Left ventricle myocardium superior (tissue), 1 donor: ENCODE results near the gene BICD1. TPM values are rescaled to one million over a fixed set of nuclear protein-coding genes. Genes with fewer than 3 reads are reported as not detected.

ENCODE experiments used
- ATAC-seq: fragments of 200-7000 bp; cut with Tn5 transposase; one replicate; pipeline ENCODE4 v1.9.1; 2020; ENCODE audit warnings: mild to moderate bottlenecking, moderate library complexity
- DNase-seq: peaks from one replicate; pipeline ENCODE4 v3.0.0-alpha.2; 2020
- intact Hi-C: fragments of 100-400 bp; cut with micrococcal nuclease; formaldehyde crosslinking; loops from one replicate; pipeline ENCODE4 v1.11.0; 2022
- total RNA-seq: library from RNA; stranded (reverse); fragmentation: NEBNext Ultra II Directional; extraction: Animal tissue kit (Norgen Biotek cat#: 25700); gene quantifications from one replicate; pipeline ENCODE4 v1.2.1, GENCODE V29; 2021
- donor health status: DM: no; HTN: yes; CAD: no; lungs with severe emphysema.

The BICD1 gene
- total RNA-seq, 1 donor from 2014 or later, result 4.5 TPM

DNA sequence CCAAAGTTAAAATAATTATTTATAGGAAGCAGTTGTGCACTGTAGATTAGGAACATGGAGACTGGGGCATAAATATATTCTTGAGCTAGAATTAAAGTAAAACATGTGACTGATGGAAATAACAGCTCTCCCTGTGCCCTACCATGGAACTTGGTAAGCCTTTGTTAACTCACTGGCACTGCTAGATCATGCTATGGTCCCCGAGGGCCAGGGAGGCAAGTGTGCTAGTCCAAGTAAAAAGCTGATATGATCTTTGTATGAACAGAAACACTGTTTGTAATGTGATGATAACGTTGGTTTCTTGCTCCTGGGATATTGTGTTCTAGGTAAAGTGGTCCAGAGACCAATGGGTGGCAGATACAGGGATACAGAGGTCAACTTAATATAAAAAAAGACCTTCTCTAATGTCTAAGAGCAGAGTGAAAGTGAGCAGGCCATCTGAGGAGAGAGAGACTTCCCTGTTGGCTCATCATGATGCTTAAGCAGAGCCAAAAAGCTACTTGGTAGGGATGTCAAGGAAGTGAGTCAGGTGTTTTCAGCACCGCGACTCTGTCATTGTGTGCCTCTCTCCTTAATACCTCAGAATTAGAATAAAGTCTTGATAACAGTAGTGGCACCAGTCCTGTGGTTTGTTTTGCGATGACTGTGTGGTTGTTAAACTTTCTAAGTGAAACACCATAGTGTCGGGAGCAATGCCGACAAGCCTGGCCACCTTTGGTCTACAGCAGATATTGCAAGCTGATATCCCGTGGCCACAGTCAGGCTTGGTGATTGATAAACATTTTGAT is 27.6 kb downstream of the BICD1 start:
- no peak for DNase-seq
- intact Hi-C loops, result no loop called here
- no peak for ATAC-seq

DNA sequence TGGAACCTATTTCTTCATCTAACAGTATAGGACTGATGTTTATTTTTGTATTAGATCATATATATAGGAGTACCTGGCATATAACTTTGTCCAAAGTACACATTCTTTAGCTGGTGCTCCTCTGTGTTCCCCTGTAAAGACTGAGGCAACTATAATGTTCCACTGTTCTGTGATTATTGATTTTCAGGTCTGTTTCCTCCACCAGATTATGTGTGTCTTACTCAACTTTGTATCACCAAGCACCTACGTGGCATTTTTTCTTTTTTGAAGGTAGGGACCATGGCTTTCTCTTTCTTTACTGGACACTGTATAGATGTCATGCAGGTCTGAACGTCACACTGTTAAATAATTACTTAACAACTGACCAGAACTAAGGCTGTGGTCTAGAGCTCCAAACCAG is 29.3 kb downstream of the BICD1 start:
- no peak for DNase-seq
- no peak for ATAC-seq
- intact Hi-C loops, result no loop called here

DNA sequence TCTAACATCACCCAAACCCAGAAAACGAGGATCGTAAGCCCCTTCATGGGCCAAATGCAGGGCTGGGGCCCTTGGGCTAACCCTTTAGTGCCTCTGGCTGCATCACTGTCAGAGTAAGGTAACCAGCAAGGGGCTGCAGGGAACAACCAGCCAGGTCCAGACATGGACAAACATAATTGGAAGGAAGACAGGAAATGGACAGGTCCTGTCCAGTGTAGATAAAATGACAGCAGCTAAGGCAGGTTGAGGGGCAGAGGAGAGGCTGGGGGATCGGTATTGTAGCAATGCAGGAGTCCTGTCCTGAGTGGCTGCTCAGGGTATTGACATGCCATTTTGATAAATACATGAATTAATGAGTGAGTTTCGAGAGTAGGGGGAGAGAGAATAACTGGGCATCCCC is 29.8 kb downstream of the BICD1 start:
- no peak for ATAC-seq
- intact Hi-C loops, result no loop called here
- no peak for DNase-seq

DNA sequence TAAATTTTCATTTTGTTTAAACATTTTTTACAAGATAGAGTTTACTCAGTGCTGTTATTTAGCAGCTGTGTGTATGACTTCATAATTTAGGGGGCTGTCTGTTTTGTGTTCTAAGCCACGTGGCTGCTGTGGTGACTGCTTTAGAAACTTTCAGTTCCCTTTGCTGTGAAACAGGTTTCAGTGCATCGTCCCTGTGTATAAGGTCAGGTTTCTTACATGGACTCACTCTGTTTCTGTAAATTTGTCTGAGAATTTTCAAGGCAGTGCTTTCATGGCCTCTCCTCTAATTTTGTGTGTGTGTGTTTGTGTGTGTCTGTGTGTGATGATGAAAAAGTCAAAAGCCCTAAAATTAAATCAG is 32.4 kb downstream of the BICD1 start:
- ATAC-seq, result peak; percentile 70
- intact Hi-C loops, result no loop called here
- no peak for DNase-seq

DNA sequence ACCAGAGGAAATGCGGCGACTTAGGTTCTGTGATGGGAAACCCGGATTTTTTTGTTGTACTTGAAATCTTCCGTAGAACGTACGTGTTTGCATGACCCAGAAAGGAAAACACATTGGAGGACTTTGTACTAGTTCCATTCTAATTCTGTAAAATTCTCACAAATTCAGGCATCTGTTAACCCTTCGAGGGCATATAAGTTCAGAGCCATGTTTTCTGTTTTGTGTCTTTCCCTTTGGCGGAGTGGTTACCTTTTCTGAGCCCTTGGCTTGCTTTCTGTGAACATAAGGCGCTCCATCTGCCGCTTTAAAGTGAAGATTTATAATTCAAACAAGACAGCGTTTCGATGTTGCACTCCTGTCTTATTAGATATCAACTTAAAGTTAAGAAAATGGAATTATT is 34.2 kb downstream of the BICD1 start:
- no peak for ATAC-seq
- no peak for DNase-seq
- intact Hi-C loops, result no loop called here

DNA sequence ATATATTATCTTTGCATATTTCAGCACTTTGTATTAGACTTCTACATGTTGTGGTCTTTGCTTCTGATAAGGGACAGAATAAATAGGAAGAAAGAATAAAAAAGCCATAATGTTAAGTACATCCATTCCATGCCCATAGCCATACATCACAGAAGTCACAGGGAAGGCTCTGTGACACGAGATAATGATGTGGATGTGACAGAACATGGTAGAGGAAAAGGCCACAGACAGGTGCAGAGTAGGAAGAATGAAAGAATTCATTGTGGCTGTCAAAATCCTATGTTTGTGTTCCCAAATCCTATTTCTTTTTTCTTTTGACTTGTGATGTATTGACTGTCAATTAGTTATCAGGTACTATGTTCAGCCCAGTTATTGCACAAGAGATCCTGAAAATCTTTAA is 38.4 kb downstream of the BICD1 start:
- DNase-seq, result no peak
- no peak for ATAC-seq
- intact Hi-C loops, result no loop called here

DNA sequence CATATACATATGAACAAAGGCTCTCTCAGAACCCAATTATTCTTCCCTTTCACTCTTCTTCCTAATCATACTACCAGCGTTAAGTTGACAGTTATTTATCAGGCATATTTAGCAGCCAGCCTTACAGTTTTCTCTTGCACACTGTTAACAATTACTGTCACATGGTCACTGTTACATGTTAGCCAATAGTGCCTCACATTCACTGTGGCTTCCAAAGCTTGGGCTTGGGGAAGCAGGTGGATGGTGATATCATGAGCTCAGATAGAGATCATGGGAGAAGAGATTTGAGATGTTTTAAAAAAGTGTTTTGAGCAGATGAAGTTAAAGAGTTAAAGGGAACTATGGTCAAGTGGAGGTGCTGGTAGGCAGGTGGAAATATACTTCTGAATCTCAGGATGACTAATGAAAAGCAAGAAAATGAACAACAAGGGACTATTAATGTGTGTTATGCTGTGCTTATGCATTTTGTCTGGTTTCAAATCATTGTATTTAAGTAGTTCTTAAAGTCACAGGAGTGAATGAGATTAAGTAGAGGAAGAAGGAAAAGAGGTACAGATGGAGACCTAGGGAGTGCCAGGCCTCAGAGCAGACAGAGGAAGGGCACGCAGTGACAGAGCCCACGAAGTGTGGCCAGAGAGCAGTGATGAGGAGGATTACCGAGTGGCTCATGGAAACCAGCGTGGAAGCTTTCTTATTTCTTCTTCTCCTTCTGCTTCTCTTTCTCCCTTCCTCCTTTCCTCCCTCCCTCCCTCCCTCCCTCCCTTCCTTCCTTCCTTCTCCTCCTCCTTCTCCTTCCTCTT is 39.6 kb downstream of the BICD1 start:
- ATAC-seq, result no peak
- no peak for DNase-seq
- intact Hi-C loops, result no loop called here

DNA sequence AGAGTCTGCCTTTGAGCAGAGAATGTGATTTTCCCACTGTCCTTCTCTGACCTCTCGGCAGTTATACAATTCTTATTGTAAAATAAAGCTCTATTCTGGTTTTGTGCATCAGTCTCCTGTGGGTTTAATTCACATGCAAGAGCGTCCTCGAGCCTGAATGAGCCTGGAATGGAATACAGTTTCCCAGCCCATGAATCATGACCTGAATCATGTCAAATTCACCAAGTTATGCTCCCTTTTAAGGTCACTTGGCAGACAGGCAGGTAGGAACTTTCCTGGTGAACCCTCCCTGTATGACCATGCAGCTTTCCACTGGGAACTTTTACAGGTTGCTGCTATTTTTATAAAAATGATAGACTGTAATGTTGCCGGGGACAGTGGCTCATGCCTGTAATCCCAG is 41.7 kb downstream of the BICD1 start:
- no peak for ATAC-seq

DNA sequence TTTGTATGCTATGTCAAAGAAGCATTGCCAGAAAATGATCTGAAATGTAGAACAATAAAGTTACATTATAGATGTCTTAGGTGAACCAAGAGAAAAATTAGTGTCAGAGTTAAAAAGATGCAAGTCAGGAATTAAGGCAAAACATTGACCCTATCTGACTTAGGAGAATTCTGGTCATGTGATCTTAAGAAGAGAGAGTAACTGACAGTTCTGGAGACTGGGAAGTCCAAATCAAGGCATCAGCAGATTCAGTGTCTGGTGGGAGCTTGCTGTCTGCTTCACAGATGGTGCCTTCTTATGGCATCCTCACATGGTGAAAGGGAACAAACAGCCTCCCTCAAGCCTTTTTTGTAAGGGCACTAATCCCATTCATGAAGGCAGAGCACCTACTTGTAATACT is 42.8 kb downstream of the BICD1 start:
- DNase-seq, result no peak
- intact Hi-C loops, result no loop called here
- no peak for ATAC-seq

More for the DNA sequence above, 41.7 kb downstream of the BICD1 start:
- intact Hi-C loops, result no loop called here
- no peak for DNase-seq

DNA sequence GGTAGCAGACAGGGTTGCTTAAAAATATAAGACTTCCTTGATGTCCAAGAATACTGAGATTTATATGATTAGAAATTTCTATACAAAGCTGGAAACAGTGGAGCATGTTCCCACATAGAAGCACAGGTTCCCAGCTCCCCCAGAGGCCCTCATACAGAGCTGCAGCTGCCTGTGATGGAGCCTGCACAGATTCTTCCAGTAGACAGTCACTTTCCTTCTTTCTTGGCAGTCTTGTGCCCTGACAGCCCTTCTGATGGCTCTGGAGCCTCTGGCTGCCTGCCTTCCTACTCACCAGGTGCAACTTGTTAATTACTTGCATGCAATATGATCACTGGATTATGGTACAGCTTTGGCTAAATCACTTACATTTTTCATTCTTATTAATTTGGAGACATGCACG is 44.4 kb downstream of the BICD1 start:
- DNase-seq, result no peak
- intact Hi-C loops, result no loop called here
- ATAC-seq, result no peak

DNA sequence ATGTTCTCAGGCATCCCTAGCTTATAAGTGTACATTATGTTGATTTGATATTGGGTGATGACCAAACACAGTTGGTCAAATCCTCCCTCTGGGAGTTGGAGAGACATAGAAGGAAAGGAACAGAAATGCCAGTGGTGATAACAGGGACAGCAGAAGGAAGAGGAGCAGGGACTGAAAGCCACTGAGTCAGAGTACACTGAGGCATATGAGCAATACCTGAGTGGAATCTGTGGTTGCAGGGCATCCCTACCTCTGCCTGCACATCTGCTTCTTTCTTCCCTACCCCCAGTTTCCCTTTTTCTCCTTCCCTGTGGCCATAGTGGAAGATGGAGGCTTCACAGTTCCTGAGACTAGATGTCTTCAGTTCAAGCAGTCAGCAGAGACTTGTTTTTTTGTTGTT is 44.9 kb downstream of the BICD1 start:
- intact Hi-C loops, result no loop called here
- no peak for DNase-seq
- ATAC-seq, result no peak

DNA sequence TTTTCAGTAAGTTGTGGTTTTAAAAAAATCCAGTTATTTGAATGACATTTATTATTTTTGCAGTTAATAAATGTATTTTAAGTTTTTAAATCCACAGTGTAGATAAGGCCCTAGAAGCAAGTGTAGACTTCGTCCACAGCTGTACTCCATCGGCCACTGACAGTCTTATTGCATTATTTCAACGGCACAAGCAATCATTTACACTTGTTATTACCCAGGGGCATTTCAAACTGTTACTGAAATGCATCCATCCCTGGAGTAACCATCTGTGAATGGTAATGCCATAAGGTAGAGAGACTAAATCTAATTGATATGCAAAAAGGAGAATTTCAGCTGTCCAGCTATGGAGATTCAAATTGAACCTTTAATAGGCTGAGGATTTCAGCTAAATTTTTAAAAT is 48.4 kb downstream of the BICD1 start:
- intact Hi-C loops, result no loop called here
- no peak for ATAC-seq

DNA sequence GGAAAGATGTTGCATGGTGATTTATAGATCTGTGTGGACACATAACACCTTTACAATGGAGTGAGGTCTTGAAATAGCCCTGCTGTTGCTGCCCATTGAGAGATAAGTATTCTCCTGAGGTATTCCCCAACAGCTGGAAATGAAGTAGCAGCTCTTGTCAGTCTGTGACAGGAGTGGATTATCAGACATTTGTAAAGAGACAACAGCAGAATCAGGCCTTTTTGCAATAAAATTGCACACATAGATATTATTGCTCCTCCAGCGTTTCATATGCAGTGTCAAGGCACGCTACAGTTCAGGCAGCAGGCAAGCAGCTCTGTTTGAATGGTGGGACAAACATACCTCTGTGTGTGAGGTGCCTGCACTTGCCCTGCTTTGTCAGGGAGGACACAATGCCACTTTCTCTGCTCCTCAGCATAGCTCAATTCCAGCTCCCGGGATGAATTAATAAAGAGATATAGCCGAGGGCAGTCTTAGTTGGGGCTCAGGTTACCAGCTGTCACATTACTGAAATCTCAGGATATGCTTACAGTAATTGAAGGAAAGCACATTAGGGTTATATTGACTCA is 49.4 kb downstream of the BICD1 start:
- intact Hi-C loops, result no loop called here
- no peak for DNase-seq

More for the DNA sequence above, 48.4 kb downstream of the BICD1 start:
- no peak for DNase-seq

DNA sequence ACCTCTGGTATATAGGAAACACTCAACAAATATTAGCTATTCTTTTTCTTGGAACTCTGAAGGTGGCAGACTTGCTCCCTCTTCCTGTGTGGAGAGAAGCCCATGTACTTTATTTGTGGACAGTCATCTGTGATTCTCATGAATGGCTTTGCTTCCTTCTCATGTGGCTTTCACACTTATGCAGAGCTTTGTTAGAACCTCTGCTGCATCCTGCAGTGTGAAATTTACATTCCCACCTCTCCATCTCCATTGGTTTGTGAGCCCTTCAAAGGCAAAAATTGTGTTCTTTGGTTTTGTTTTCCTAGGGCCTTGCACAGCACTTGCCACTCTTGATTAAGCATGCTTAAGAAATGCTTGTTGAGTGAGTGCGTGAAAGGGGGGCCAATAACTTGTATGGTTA is 51.9 kb downstream of the BICD1 start:
- intact Hi-C loops, result no loop called here
- DNase-seq (no peak), ATAC-seq (no peak)

More for the DNA sequence above, 49.4 kb downstream of the BICD1 start:
- no peak for ATAC-seq

DNA sequence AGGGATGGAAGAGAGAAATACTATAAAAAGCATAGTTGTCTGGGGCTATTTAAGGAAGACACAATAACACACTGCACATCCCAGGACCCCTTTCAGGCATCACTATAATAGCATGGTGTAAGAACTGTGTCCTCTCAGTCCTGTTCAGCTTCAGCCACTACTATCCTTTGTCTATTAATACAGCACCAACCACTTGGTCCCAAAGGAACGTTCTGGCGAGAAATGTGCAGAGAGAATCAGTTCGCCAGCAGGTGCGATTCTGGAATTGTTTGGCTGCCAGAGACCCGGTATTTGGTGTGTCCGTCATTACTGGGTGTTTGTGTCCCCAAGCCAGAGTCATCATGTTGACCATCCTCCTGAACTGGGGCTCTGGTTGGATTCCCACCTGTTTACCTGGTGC is 52.7 kb downstream of the BICD1 start:
- ATAC-seq (no peak), DNase-seq (no peak)
- intact Hi-C loops, result no loop called here

DNA sequence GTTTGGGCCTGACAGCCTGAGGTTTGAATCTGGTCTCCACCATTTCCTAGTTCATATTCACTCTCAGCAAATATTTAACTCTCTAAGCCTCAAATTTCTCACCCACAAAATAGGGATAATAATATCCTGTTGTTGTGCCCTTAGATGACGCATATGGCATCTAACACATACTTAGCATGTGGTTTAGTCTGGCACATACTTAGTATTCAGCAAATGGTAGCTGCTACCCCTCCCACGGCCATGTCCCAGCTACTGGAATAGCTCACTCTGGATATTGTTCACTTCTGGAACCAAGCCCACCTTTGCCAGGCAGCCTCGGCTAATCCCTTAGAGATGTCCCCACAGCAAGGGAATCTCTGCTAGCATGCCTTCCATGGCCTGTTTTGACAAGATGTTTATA is 53.3 kb downstream of the BICD1 start:
- intact Hi-C loops, result no loop called here
- no peak for DNase-seq
- no peak for ATAC-seq

DNA sequence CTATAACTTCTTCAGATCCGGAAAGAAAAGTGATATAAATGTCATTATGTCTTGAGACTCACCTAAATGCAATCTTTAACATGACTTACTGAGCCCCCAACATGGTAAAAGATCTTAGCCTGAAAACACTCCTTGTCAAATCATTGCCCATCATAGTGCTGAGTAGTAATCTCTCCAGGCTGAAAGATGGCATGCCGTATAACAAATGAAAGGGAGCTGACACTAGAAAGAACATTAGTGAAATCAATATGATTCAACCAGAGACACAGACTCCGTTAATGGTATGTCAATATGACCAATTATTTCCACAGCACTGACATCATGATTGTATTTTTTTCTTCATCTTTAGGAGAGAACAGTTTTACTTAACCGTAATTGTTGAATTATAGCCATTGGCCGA is 54.4 kb downstream of the BICD1 start:
- ATAC-seq (no peak), DNase-seq (no peak)
- intact Hi-C loops, result no loop called here

DNA sequence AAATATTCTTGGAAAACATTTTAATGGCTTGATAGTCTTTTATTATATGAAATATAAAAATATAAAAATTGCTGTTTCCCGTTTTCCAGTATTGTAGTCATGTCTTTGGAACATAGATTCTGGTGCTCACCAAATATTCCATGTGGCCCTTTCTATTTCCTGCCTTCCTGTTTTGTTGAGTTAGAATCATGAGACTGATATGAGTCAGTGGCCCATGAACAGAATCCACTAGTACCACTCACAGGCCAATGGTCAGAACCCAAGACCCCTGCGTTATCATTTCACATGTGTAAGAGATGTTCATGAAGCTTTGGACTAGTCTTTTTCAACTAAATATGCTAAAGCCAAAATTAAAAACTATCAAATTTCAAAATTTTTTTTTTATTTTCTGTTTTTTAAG is 56.9 kb downstream of the BICD1 start:
- no peak for DNase-seq
- no peak for ATAC-seq
- intact Hi-C loops, result no loop called here

DNA sequence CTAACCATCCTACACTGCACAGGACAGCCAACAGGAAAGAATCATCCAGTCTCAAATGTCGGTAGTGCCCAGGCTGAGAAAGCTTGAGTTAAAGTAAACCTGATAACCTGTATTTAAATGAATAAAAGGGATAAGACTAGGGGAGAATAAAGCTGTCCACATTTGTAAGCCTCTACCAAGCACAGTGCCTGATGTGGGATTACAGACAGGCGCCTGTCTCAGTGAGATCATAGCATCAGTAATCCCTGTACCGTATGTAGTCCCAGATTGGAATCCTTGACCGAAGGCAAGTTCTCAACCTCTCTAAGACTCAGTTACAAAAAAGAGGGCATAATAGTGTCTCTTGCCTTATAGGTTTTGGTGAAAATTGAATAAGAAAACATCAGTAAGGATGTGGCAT is 59.9 kb downstream of the BICD1 start:
- intact Hi-C loops, result no loop called here
- DNase-seq (no peak), ATAC-seq (no peak)

DNA sequence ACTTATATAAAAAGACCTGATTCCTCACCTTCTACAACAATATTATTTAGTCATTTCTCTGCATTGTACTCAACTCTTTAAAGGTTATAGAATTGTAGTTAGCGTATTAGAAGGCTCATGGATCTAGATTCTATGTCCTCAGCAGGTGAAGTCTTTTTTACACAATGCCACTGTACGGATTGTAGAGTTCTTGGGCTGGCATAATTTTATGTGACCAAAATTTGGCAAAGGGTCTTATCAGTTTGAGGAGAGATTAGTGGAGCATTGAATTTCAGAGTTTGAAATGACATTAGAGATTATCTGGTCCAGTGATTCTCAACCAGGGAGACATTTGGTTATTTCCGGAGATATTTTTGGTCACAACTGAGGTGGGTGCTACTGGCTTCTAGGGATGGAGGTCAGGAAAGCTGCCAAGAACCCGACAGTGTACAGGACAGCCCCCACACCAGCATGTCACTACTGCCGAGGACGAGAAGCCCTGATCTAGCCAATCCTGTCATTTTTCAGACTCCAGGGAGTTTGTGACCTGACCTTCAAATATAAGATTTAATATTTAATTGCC is 63.9 kb downstream of the BICD1 start:
- ATAC-seq (peak; percentile 40), DNase-seq (no peak)
- intact Hi-C loops, result no loop called here
